Tibial artery (tissue), 4 donors: ENCODE measurements around the gene SLC46A1.
"Not testable (repeated sequence)": the region's sequence is repeated elsewhere in the genome, so short reads cannot be mapped to it uniquely, and the experiment has no call there.

Experiments used
- DNase-seq, 2 donors: peaks; one replicate each; pipeline ENCODE4 v3.0.0-alpha.2; 2019
- H3K27ac ChIP-seq, 2 donors: fragments of 200-600 bp; sonication (generic) in 1 of 2; 1 replicate in 1 of 2; 2 replicates in 1 of 2; pipeline ENCODE4 v1.5.1; 2018 to 2019; ENCODE audit warnings: mild to moderate bottlenecking in 1 of 2
- H3K27me3 ChIP-seq, 2 donors: fragments of 200-600 bp; sonication (generic) in 1 of 2; one replicate each; pipeline versions ENCODE4 v1.5.1 to v1.6.0; 2016 to 2019
- H3K36me3 ChIP-seq, 3 donors: fragments of 200-600 bp; sonication (generic) in 2 of 3; one replicate each; pipeline ENCODE4 v1.5.1; 2016 to 2019; ENCODE audit warnings: mild to moderate bottlenecking in 2 of 3
- H3K4me1 ChIP-seq, 4 donors: fragments of 200-600 bp; sonication (generic) in 2 of 4; 1 replicate in 3 of 4; 2 replicates in 1 of 4; pipeline ENCODE4 v1.5.1; 2016 to 2019
- H3K4me3 ChIP-seq, 2 donors: fragments of 200-600 bp; sonication (generic) in 1 of 2; 1 replicate in 1 of 2; 2 replicates in 1 of 2; pipeline ENCODE4 v1.5.1; 2018 to 2019; ENCODE audit warnings: mild to moderate bottlenecking in 2 of 2
- H3K9me3 ChIP-seq, 3 donors: fragments of 200-600 bp; sonication (generic) in 1 of 3; one replicate each; pipeline ENCODE4 v1.5.1; 2016 to 2019
- CTCF ChIP-seq, 2 experiments: fragments of 200-600 bp in 1 of 2; fragments of 450-650 bp in 1 of 2; IDR thresholded peaks; one replicate each; pipeline ENCODE4 v1.5.1; 2017 to 2019; ENCODE audit warnings: antibody characterized with exemption in 2 of 2, mild to moderate bottlenecking in 1 of 2, moderate library complexity in 1 of 2
- intact Hi-C: fragments of 100-400 bp; cut with DNase I; formaldehyde crosslinking; loops from one replicate; pipeline ENCODE4 v1.15.0; 2023; ENCODE audit warnings: low total_unique reads

Gene SLC46A1

GRCh38 chr17:28433721-28434120 lies 27.7 kb upstream of the SLC46A1 start:
- no peak for DNase-seq
- no peak for TF ChIP-seq CTCF (IDR thresholded peaks at IDR 0.05)
- H3K27me3 ChIP-seq: no peaks in the 10 kb centered on the region
- H3K36me3 ChIP-seq: no peaks in the 10 kb centered on the region
- no peak overlapping the region for H3K27ac ChIP-seq
- H3K4me1 ChIP-seq: no peaks in the 10 kb centered on the region
- no peak overlapping the region for H3K4me3 ChIP-seq
- intact Hi-C loops: no loop called here
- no peaks in the 10 kb centered on the region for H3K9me3 ChIP-seq

- H3K27me3 ChIP-seq, H3K9me3 ChIP-seq, DNase-seq, intact Hi-C loops, H3K36me3 ChIP-seq, H3K4me1 ChIP-seq, H3K4me3 ChIP-seq, H3K27ac ChIP-seq: not testable (repeated sequence)
Observed at GRCh38 chr17:28427982-28428381, 22.0 kb upstream of the SLC46A1 start.

- Histone ChIP-seq H3K27me3 (peaks cover 0 to 10% of the 10 kb centered on the region in 2 donors), H3K27ac (no peak overlapping the region), H3K4me3 (no peak overlapping the region), H3K4me1 (no peaks in the 10 kb centered on the region), H3K9me3 (no peaks in the 10 kb centered on the region), H3K36me3 (no peaks in the 10 kb centered on the region)
- DNase-seq: no peak
- intact Hi-C loops: no loop called here
- no peak for TF ChIP-seq CTCF (IDR thresholded peaks at IDR 0.05)
Observed at GRCh38 chr17:28427371-28427770, 21.4 kb upstream of the SLC46A1 start.

- no peaks in the 10 kb centered on the region for H3K9me3 ChIP-seq
- no peaks in the 10 kb centered on the region for H3K36me3 ChIP-seq
- DNase-seq: no peak
- H3K4me1 ChIP-seq: no peaks in the 10 kb centered on the region
- intact Hi-C loops: no loop called here
- H3K27ac ChIP-seq: no peak overlapping the region
- H3K27me3 ChIP-seq: peaks cover 0 to 10% of the 10 kb centered on the region in 2 donors
- no peak overlapping the region for H3K4me3 ChIP-seq
- TF ChIP-seq CTCF (IDR thresholded peaks at IDR 0.05): peak in 1 of 2 experiments; percentile 13
Observed at GRCh38 chr17:28426081-28426519, 20.1 kb upstream of the SLC46A1 start.

GRCh38 chr17:28425206-28425605 lies 19.2 kb upstream of the SLC46A1 start:
- Histone ChIP-seq H3K27me3 (peaks cover 0 to 14% of the 10 kb centered on the region in 2 donors), H3K9me3 (no peaks in the 10 kb centered on the region), H3K36me3 (no peaks in the 10 kb centered on the region), H3K4me3 (no peak overlapping the region), H3K27ac (no peak overlapping the region), H3K4me1 (no peaks in the 10 kb centered on the region)
- no peak for TF ChIP-seq CTCF (IDR thresholded peaks at IDR 0.05)
- no peak for DNase-seq
- intact Hi-C loops: no loop called here

GRCh38 chr17:28421787-28422305 lies 15.8 kb upstream of the SLC46A1 start:
- no peak overlapping the region for H3K4me3 ChIP-seq
- TF ChIP-seq CTCF (IDR thresholded peaks at IDR 0.05): no peak
- H3K27me3 ChIP-seq: peaks cover 0 to 28% of the 10 kb centered on the region in 2 donors
- H3K36me3 ChIP-seq: no peaks in the 10 kb centered on the region
- intact Hi-C loops: no loop called here
- DNase-seq: no peak
- no peak overlapping the region for H3K27ac ChIP-seq
- no peaks in the 10 kb centered on the region for H3K4me1 ChIP-seq
- H3K9me3 ChIP-seq: no peaks in the 10 kb centered on the region
